NCI-H2107 treated with DMSO at 0.1 percent for 48 hours (cell line): Measurements from ENCODE around the gene MYT1.
A peak's percentile ranks its signal among the peaks of the same experiment; 100 is the strongest.

Source experiments
- DNase-seq: peaks from one replicate; lab custom pipeline; 2025; ENCODE audit not compliant: unreplicated experiment; lab: John Stamatoyannopoulos, UW

Gene MYT1

DNA sequence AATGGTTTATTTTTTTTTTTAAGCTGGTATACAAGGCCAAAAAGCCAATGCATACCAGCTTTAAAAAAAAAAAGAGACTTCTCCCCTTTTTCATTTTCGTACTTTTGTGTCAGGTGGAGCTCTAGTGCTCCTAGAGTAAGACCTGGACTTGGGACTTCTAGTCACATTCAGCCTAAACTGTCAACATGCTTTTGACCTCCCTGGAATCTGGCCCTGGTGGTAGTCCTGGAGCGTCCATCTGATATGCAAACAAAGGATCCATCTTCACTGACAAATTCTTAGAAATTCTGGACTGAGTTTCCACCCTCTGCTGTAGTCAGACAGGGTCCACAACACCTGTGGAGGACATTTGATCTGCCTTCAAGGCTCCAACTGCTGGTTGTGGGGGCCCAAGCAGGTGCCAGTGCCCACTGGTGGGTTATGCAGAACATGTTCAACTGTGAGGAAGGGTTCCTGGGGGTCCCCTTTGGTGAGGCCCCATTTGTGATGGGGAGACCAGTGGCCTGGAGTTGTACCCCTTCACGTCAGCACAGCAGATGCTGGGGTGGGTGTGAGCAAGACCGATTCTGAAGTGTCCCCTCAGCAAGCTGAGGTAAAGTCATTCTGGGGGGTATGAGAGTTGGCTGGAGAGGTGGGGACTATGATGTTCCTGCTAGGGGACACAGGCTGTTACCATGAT is 78.7 kb downstream of the MYT1 start:
- DNase-seq: no peak

DNA sequence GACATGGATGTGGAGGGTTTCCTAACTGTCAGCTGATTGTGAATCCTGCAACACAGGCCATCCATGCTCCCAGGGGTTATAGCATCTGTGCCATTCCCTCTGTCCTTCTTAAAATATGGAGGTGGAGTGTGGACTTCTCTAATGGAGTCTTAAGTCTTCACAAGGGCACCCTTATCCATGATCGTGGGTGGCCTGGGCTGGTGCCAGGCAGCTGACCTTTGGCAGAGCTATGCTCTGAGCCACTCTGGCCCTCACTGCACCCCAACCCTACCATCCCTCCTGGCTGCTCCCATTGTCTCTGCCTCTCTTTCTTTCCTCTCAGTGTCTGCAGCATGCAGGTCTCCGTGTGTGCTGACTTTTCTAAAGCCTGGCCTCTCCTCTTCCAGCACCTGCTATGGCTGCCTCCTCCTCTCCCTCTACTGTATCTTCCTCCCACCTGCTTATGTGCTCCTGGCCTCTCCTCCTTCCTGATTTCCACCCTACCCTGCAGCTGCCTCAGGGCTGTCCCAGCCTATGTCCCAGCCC is 80.1 kb downstream of the MYT1 start:
- no peak for DNase-seq

DNA sequence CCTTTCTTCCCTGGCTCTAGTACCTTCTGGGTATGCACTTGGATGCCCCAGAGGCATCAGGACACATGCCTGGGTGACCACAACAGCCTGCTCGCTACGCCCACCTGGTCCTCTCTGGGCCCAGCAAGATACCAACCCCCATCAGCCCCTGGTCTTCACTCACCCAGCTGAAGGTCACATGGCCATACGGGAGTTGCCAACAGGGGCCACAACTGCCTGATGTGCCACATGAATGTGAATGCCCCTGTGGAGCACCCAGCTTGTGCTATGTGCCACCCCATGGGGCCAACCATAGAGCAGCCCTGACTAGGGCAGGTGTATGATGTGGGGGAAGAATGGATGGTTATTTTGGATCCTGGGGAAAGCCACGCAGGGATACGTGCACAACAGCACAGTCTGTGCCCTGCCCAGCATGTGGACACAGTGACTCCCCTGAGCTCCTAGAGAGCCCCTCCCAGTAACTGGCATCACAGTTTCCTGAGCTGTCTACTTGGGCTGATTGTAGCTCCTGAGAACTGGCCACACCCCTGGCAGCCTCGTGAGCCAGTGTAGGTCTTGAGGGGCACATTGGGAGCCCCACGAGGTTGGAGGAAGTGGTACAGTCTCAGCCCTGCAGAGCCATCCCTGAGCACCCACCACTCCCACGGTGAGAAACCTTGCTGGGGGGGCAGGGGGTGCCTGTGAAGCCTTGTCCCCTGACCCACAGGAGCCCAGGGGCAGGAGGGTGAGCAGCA is 80.8 kb downstream of the MYT1 start:
- no peak for DNase-seq

DNA sequence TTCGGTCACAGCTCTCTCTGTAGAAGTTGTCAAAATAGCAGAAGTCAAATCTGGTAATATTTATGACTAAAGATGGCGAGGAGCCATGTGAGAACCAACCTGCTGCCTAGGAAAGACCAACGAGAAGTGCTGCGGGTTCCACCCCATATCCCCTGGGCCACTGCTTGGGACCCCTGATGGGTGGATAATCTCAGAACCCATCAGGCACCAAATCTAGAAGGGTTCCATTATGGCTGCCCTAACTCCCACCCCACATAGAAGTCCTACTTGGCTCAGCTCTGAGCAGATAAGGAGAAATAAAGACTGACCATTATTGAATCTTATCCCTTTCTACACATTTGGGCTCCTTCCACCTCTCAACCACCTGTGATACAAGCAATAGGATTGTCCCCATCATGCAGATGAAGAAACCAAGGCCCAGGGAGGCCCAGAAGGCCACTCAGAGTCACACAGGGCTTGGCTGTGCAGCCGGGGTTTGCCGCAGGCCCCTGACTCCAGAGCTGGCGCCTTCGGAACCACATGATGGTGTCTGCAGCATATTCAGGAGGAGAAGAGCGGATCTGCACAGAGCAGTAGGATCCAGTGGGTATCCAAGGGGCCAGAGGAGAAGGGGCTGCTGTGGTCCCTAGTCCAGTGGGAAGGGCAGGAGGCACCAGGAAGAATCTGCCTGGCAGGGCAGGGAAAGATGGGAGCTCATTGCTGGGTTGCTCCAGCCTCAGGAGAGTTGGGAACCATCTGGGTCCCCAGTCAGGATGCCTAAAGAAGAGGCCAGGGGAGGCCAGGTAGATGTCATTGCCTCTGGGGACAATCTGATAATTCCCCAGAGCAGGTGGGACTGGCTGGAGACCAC is 81.7 kb downstream of the MYT1 start:
- no peak for DNase-seq

DNA sequence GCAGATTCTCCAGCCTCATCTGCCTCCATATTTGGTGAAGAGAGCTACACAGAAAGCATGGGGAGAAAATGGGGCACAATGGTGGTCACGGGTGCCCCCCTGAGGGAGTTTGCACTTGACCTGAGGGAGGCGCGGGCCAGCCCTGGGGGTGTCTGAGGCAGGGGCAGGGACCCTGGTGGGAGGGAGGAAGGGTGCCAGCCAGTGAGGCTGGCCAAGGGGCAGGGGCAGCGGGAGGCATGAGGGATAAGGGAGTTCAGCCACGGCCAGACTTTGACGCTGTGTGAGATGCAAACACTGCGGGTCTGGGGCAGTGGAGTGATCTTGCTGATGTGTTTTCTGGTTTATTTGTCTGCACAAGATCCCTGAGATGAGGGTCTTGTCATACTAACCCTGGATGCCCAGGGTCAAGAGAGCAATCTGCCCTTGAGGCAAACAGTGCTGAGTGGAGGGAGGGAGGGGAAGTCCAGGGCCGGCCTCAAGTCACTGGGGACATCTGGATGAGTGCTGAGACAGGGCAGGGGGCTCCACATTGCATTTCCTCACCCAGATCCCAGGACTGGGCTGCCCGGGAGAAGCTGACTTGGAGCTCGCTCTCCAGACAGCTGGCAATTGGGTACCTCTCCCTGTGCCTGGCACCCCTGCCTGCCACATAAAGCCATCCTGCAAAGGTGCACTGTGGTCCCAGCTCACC is 82.5 kb downstream of the MYT1 start:
- no peak for DNase-seq

DNA sequence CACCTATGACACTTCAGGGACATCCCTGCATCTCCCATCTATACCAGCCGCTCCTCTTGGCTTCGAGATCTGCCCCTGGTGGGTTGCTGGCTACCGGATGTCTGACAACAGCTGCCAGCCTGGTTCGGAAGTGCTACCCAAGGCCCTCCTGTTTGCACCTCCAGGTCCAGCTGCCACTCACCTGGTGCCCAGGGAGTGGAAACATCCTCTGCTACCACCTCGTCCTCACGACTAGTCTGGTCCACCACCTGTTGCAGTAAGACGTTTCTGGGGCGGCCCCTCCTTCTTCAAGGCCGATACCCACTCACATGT is 83.0 kb downstream of the MYT1 start:
- DNase-seq: no peak

DNA sequence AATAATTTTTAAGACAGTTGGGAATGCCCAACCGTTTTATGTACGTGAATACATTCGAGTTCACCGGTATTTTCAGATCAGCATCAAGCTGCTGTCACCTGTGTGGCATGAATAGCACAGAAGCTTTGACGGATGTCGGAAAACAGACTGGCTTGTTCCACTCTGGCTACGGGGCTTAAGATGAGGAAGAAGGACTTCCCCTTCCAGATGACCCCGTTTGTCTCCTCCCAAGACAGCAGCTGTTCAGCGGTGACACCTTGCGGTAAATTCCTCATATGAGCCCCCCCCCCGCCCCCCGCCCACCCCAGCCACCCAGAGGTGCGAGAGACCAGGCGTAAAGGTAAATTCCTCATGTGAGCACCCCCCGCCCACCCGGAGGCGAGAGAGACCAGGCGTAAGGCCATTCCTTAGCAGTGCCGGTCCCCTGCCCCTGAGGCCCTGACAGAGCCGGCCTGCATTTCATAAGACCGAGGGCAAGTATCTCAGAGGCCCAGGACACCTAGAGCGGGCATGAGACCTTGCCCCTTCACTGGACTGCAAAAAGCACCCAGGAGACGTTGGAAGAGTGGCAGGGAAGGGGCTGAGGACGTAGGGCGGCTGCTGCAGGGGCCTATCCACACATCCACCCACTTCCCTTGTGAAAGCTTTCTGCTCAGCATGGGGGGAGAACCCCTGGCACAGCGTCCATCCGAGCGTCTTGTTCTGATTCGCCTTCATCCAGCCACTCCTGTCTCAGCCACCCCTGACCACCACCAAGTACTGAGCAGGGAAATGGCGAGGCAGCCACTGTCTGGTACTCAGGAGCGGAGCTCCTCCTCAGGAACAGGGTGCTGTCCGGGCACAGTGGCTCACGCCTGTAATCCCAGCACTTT is 84.0 kb downstream of the MYT1 start:
- DNase-seq: no peak

DNA sequence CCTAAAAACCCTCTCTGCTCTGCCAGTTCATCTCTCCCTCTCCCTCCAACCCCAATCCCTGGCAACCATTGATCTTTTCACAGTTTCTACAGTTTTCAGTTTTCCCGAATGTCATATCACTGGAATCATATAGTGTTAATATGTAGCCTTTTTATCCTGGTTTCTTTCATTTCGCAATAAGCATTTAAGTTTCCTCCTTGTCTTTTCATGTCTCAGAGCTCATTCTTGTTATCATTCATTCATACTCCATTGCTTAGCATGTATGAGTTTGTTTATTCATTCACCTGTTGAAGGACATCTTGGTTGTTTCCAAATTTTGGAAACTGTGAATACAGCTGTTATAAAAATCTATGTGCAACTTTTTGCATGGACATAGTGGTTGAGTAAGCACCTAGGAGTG is 85.8 kb downstream of the MYT1 start:
- no peak for DNase-seq

DNA sequence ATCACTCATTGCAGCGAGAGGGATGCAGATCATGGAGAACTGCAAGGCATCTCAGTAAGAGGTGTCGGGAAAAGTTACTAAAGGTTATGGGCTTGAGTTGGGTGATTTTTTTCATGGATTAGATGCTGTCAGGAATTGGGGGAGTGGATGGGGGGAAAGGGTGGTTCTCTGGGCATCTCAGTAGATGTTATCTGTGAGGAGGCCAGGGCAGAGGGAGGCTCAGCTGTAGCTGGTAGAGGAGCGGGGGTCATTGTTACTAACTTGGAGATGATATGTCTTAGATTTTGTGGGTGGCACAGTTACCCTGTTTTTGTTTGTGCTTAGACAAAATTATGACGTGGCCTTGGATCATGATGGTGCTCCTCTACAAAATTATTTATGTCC is 88.7 kb downstream of the MYT1 start:
- no peak for DNase-seq

DNA sequence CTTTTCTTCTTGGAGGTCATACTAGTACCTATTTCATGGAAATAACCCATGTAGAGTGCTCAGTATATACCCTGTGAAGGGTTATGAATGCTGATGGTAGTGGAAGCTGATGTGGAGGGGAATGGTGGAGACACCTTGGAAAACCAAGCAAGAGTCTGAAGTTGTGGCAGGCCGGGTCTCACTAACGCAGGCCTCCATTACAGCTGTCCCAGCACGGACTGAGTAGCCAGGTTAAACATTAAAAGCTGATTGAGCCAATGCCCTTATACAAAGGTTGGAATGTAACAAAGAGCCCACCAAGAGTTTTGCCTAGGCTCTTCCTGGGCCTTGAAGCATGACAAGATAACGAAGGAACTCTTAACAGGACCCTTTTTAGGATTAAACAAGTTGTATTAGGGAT is 89.2 kb downstream of the MYT1 start:
- no peak for DNase-seq

DNA sequence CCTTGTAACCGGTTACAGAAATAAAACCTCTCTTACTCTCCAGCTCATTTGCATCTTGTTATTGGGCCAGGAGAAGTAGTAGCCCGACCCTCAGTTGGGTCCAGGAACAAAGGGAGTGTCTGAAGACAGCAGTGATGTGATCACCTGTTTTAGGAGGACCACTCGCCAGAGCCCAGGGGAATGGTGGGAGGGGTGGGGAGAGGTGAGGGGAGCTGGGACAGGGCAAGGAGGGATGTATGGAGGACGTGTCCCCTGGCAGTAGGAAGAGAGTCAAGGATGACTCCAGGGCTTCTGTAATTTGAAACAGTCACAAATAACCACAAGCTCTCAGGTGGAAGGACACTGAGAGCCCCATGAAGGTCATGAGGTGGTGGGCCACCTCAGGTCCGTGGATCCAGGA is 89.9 kb downstream of the MYT1 start:
- DNase-seq: no peak

DNA sequence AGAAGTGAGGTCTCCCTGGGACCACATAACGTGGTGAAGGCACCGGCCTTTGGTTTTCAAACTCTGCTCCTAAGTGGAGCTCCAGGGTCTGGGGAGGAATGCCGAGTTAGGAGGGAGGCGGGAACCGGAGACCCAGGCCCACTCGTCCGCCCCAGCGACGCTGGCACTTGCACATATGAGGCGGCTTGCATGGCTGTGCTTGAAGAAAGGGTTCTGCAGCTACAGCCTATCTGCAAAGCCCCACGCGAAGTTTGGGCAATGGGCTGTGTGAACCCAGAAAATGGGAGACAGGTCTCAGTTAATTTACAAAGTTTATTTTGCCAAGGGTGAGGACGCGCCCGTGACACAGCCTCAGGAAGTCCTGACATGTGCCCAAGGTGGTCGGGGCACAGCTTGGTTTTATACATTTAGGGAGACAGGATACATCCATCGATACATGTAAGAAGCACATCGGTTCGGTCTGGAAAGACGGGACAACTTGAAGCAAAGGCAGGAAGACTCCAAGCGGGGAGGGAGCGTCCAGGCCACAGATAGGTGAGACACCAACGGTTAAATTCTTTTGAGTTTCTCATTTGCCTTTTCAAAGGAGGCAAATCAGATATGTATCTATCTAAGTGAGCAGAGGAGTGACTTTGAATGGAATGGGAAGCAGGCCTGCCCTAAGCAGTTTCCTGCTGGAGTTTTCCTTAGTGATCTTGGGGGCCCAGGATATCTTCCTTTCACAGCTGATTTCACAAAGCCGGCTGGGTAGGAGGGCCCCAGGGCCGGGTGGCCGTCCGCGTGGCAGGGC is 90.5 kb downstream of the MYT1 start:
- no peak for DNase-seq

DNA sequence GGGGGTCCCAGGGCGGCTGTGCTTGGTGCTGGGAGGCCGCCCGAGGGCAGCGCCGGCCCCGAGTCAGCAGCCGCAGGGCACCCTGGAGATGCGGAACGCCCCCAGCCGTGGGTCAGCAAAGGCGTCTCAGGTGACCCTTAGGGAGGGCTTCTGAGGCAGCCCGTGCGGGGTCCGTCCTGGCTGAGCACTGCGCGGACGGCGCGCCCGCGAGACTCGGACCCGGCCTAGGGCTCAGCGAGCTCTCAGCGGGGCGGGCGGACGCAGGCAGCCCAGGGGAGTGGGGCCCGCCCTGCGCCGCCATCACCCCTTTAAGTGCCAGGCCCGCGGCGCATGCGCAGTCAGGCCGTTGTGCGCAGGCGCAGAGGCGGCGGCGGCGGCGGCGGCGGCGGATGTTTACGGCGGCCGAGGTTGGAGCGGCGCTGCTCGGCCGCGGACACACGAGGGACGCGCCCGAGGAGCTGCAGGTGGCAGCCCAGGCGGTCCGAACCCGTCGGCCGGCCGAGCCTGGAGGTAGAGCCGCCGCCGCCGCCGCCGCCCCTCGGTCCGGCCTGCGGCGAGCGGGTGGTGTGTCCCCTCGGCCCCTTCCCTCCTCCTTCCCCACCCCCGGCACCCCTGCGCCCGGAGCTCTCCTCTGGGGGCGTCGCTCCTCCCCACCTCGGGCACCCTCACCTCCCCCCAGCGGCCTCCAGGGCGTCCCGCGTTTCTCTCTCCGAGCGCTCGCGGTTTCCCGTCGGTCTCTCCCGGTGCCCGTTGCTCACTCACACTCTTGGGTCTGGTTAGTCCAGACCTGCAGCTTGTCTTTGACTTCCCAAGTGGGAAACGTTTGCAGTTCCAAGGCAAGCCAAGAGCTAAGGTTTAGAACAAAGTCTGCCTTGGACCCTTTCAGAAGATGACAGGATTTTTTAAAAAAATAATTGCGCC is 91.4 kb downstream of the MYT1 start, which contains the start of gene PCMTD2:
Gene PCMTD2, plus strand, starts transcription at position 388 of the 921 bp plus-strand sequence. CDS start 4,218 bp downstream, outside the sequence.
- peak; percentile 56 for DNase-seq

DNA sequence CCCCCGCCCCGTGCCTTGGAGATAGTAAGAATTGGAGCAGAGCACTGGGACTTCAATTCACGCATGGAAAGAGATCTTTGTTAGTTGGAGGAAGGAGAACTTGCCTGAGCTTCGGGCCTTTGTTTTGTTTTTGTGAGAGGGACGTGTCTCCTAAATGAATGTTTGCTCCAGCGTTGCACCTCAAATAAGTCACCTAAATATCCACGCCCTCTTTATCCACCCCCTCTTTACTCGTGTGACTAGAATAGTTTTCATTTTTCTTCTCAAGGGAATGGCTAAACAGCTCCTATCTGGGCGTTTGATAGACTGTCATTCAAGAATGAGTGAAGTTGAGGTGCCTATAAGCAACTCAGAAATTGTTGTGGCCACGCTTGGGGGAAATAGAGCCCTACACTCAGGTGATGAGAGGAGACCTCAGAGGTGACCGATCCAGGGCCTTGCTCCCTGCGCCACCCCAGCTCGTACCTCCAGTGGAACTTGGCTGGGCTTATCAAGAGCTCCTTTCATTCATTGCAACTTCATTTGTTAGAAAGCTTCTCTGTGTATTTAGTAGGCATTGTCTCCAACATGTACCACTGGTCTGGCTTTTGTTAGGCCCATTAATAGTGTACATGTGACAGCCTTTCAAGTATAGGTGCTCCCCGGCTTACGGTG is 92.2 kb downstream of the MYT1 start:
- no peak for DNase-seq

DNA sequence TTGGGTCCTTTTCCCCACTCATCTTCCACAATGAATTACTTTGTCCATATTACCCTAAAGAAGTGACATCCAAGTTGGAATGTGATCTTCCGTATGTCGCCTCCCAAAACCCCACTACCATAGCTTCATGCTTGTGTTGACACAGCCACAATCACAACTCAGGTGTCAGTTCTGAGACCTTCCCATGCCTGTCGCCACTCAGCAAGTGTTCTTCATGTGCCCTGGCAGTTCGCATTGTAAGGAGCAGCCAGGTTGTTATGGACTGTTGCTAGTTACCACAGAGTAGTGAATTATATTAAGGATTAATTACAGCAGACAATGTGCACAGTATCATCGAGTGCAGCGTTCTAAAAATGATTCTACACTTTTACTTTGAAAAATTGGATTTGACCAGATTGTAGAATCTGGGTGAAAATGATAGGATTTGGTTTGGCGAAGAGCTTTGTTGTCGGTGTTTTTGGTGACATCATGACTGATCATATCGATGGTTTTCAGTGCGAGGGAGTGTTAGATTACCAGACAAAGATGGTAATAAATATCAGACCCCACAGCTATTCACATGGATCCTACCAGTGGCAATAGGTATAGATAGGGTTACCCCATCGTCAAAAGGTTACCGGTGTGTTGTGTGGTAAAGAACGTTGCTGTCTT is 93.0 kb downstream of the MYT1 start:
- no peak for DNase-seq

DNA sequence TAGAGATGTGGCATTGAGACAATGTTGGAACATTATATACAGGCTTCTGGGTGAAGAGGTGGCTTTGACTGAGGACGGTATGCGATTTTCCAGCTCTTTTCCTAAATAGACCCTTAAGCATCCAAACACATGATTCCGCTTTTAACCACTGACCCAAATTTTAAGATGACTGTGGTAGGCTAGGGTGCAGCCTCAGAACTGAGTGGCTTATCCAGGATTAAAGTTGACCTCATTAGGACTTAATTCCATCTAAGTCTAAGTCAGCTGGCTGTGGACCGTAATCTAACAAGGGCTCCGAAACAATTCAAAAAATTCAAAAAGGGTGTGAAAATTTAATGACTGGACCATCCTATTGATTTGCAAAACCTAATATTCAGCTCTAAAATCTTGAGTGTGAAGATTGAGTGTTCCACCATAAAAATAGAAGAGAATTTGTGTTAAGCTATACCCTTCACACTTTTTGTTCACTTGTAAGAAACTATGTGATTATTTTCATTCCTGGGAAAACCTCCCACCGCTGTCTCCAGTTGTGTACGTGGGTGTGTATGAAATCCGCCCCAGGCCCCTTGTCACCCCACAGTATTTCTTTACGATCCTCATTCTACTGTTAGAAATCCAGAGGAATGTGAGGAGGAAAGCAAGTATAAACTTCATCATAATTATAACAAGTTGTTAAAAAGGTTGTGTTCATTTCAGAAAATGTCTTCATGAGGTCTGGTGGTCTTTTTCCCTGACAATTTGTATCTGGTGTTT is 94.0 kb downstream of the MYT1 start:
- DNase-seq: no peak

DNA sequence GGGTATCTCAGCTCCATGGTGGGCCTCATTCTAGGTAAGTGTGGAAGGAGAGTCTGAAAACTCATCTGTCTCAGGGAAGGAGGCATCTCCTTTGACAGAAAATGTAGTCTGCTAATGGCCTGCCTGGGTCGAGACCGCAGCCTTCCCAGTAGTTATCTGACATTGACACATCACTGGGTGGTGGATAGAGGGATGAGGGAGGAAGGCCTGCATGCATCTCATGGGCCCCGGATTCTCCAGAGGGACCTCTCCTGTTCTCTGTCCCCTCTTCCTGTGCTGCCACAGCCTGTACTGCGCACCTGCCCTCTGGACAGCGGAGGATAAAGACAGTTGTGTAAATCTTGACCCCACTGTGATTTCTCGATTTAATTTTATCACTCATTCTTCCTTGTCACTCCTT is 96.0 kb downstream of the MYT1 start:
- DNase-seq: no peak
